GM15510 (cell line): ENCODE measurements around the gene NDUFV3.

Source experiments
- POLR2A ChIP-seq: IDR thresholded peaks from 3 replicates; pipeline ENCODE4 v1.6.1; 2011; ENCODE audit warnings: borderline replicate concordance; ENCODE audit not compliant: insufficient read length; ENCODE audit errors: extremely low read depth

The NDUFV3 gene

DNA sequence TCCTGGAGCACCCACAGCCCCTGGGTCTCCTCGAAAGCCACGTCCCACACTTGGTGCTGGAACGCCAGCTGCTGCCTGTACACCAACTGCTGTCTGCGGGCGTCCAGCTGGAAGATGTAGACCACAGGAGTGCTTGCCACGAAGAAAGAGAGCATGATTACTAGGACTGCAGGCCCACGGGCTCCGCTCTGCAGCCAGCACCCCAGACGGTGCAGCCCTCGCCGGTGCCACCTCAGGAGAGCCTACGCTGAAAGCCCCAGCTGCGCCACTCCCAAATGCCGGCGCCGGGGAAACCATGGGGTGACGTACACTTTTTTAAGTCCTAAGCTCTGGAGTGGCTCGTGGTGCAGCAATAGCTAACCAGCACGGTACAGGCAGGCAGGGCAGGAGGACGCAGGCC lies 39.5 kb upstream of the NDUFV3 start:
- no peak for TF ChIP-seq POLR2A

DNA sequence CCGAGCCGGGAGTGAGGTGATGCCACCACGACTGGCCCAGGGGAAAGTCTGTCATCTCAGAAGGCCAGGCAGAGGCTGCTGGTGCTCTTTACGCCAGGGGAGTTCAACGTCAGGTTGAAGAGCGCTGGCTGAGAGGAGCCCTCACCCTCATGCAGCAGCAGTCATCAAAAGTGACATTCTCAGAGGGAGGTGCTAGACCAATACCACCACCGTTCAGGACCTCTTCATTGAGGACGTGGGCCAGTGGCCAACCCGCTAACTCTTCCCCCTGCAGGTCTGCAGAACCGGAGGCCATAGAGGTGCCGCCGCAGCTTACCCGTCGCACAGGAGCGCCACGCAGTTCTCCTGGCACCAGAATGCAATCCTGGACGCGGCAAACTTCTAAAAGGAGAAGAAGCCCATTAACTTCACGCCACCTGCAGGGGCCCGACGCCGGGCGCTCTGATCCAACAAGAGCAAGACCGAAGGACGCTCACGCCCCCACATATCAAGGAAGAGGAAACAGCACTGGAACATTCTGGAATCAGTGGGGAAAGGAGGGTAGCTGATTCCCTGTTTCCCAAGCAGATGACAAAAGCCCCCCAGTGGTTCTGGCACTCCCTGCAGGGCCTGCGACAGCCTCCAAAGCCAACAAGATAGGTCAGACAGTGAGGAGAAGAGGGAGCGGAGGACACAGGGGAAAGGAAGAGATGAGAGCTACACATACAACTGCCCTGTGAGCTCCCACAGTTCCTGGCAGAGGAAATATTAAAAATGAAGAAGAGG lies 38.7 kb upstream of the NDUFV3 start:
- no peak for TF ChIP-seq POLR2A

DNA sequence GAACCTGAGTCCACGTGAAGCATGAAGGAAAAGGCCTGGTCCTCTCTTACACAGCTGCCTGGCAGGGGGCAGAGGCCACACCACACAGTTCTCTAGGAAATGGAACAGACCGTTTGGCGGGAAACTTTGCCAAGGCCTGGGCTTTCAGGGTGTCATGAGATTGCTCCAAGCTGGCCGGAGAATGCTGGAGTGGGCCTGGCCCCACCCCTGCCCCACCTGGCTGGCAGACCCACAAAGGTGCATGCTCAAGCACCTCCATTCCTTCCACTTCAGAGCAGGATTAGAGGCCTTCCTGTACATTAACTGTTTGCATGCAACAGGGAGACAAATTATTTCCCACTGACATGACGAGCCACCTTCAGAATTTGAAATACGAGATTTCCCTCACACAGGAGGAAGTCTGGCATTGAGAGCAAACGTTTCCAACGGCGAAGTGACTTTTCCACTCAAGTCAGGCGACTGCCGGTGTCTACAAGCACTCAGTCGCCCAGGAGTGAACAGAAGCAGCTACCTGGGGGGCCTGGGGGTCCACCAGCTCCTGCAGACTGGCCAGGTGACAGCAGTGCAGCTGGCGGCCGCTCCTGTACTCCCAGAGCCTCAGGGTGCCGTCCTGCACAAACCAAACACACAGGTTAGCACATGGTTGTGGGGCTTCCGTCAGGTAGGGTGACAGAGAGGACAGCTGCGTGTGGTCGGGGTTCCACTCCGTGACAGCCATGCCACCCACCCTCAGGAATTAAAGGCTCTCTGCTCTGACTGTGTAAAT lies 37.8 kb upstream of the NDUFV3 start:
- no peak for TF ChIP-seq POLR2A

DNA sequence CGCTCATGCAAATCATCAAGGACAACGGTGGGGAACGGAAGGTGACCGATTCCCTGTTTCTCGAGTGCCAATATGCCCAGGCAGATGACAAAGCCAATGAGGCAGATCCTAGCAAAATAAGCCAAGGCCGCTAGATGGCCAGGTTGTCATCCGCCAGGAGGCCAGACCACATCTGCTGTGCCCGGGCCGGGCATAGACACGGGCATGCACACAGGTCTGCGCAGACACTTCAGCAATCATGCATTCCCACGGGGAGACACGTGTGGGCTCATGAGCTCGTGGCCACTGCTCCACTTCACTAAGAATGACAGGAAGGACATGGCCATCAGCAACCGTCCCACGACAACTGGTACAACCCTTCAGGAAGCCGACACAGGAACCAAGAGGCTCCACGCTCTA lies 37.2 kb upstream of the NDUFV3 start:
- no peak for TF ChIP-seq POLR2A

GRCh38 chr21:42857216-42857615 lies 35.9 kb upstream of the NDUFV3 start:
- no peak for TF ChIP-seq POLR2A

DNA sequence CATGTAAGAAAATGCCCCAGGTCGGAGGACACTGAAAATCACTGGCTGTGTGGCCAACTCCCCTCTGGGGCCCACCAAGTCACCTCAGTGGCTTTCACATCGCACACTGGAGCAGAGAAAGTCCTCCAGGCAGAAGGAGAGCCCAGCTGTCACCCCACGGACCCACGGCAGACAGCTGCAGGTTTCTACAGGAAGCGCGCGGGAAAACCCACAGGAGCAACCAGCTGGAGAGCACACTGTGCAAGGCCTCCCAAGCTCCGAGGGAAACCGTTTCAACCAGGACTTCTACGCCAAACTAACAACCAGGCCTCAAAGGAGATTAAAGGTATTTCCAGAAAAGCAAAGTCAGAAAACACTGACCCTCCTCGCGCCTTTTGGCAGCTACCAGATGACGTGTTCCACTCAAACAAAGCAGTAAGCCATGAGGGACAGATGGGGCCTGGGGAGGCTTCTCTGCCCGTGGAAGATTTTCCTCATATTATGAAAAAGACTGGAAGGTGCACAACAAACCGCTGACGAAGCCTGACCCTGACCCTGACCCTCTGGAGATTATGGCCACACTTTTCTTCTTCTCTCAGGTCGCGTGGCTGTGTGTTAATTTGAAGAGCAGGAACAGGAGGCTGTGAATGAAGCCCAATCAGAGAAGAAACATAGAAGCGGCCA lies 34.8 kb upstream of the NDUFV3 start:
- TF ChIP-seq POLR2A = no peak

DNA sequence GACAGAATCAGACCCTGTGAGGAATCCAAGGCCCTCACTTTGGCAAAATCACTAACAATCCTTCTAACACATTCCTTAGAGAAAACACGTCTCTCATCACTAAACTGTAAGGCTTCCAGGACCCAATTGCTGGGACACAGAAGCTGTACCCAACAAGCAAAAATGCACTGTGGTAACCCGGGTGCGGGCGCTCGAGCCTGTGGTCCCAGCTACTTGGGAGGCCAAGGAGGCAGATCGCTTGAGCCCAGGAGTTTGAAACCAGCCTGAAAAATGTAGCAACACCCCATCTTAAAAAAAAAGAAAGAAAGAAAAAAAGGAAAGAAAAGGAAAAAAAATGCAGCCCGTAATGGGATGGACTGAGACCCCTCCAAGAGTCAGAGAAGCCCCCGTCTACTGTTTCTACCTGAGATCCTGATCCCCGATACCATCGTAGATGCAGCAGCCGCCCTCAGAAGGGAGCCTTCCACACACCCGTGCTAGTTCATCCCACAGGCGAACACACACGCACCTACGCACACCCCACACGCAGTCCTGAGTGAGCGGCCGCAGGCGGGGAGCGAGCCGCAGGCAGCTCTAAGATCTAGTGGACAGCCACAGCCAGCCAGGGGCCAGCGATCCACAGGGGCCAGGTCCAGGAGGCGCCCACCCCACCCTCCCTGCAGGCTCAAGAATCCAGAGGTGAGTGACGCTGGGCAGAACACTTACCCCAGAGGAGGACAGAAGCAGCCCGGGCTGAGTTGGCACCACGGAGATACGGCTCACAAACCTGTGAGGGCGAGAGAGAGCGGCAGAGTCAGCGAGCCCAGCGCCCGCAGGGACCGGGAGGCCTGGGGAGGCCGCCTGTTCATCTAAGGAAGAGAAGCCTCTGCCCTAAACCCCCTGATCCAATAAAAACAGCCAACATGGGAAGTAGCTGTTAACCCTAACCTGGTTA lies 33.9 kb upstream of the NDUFV3 start:
- no peak for TF ChIP-seq POLR2A

- no peak for TF ChIP-seq POLR2A
These were observed 33.2 kb upstream of the NDUFV3 start for GRCh38 chr21:42859891-42860230.

DNA sequence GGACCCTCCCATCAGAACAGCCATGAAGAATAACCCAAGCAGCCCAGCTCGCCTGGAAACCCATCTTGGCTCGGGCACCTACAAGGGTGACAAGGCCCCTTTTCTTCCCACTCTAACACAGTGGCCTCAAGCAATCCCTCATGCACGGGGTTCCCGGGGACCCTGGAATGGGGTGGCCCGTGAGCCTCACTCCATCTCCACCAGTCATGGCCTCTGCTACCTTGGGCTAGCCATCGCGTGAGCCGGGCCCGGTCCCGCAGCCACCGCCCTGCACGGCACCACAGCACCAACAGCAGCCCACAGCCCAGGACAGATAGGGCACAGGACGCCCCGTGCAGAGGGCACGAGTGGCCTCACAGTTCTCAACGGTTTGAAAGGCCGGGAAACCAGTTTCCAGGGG lies 32.8 kb upstream of the NDUFV3 start:
- TF ChIP-seq POLR2A = no peak

- TF ChIP-seq POLR2A = no peak
These were observed 31.7 kb upstream of the NDUFV3 start for GRCh38 chr21:42861311-42861847.

GRCh38 chr21:42861848-42862400 lies 31.2 kb upstream of the NDUFV3 start:
- TF ChIP-seq POLR2A = no peak

DNA sequence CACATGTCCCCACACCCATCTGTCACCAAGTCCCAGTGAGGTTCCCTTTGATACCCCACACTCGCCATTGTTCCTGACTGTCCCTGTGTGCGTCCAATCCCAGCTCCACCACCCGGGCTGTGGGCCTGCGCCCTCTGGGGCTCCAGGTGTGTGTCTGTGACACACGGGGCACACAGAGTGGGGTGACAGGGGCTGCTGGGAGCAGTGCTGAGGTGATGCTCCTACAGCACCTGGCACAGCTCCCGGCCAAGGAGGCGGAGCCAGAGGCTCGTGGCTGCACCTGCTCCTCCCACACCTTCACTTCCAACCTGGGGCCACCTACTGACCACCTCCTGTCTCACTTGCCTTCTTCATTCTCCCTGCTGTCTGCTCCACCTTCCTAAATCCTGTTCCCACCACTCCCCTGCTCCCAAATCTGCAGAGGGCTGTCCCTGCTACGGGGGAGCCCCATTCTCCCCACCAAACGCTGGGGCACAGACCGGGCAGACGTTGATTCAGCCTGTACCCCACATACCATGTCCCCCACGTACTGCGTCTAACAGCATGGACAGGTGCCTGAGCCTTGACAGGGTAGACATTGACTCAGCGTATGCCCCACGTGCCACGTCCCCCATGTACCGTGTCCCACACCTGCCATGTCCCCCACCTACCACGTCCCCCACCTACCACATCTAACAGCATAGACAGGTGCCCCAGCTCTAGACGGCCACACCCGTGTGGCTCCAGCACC lies 30.2 kb upstream of the NDUFV3 start:
- TF ChIP-seq POLR2A = no peak

- TF ChIP-seq POLR2A = no peak
These were observed 29.6 kb upstream of the NDUFV3 start for GRCh38 chr21:42863504-42863870.
